H9 (cell line): ENCODE data around the gene WNT3. TPM values are rescaled to one million over a fixed set of nuclear protein-coding genes. Genes with fewer than 3 reads are reported as not detected.

ENCODE experiments used
- DNase-seq: peaks from one replicate; pipeline ENCODE4 v3.0.0-alpha.2; 2017
- H2AFZ ChIP-seq: one replicate; pipeline ENCODE4 v1.6.1; 2013; ENCODE audit warnings: mild to moderate bottlenecking, low read length, control low read depth, moderate library complexity
- H2AK5ac ChIP-seq: 2 replicates; pipeline ENCODE4 v1.6.1; 2013; ENCODE audit warnings: low read length, control low read depth, mixed read lengths; ENCODE audit not compliant: insufficient read length
- H2BK120ac ChIP-seq: one replicate; pipeline ENCODE4 v1.6.1; 2013; ENCODE audit warnings: low read depth, mild to moderate bottlenecking, low read length, control low read depth, inconsistent platforms; ENCODE audit not compliant: poor library complexity, severe bottlenecking
- H2BK12ac ChIP-seq: 2 replicates; pipeline ENCODE4 v1.6.1; 2013; ENCODE audit warnings: low read length, control low read depth, mixed read lengths, low read depth; ENCODE audit not compliant: insufficient read length
- H2BK15ac ChIP-seq: 2 replicates; pipeline ENCODE4 v1.6.1; 2013; ENCODE audit warnings: low read depth, low read length, control low read depth
- H2BK20ac ChIP-seq: one replicate; pipeline ENCODE4 v1.6.1; 2013; ENCODE audit warnings: low read depth, mild to moderate bottlenecking, low read length, control low read depth, inconsistent platforms; ENCODE audit not compliant: poor library complexity, severe bottlenecking
- H2BK5ac ChIP-seq: 2 replicates; pipeline ENCODE4 v1.6.1; 2013; ENCODE audit warnings: low read length, control low read depth, mixed read lengths; ENCODE audit not compliant: insufficient read length
- H3K14ac ChIP-seq: 2 replicates; pipeline ENCODE4 v1.6.1; 2013; ENCODE audit warnings: low read length, control low read depth; ENCODE audit not compliant: insufficient read depth
- H3K18ac ChIP-seq: 2 replicates; pipeline ENCODE4 v1.6.1; 2013; ENCODE audit warnings: low read depth, mild to moderate bottlenecking, mixed read lengths, low read length, control low read depth; ENCODE audit not compliant: insufficient read length
- H3K23ac ChIP-seq: 2 replicates; pipeline ENCODE4 v1.6.1; 2013; ENCODE audit warnings: low read length, control low read depth, mixed read lengths, low read depth; ENCODE audit not compliant: insufficient read length
- H3K23me2 ChIP-seq: 2 replicates; pipeline ENCODE4 v1.6.1; 2013; ENCODE audit warnings: low read depth, mild to moderate bottlenecking, mixed read lengths, low read length, control low read depth; ENCODE audit not compliant: insufficient read length, poor library complexity, severe bottlenecking
- H3K27ac ChIP-seq: 2 replicates; pipeline ENCODE4 v1.5.1; 2013; ENCODE audit warnings: low read length, control low read depth, mixed read lengths, low read depth; ENCODE audit not compliant: insufficient read length
- H3K27me3 ChIP-seq: 2 replicates; pipeline ENCODE4 v1.6.1; 2013; ENCODE audit warnings: low read length, control low read depth, inconsistent platforms; ENCODE audit not compliant: insufficient read depth
- H3K4ac ChIP-seq: 2 replicates; pipeline ENCODE4 v1.6.1; 2013; ENCODE audit warnings: low read depth, mild to moderate bottlenecking, control low read depth, inconsistent platforms, low read length, moderate library complexity
- H3K4me1 ChIP-seq: 2 replicates; pipeline ENCODE4 v1.6.1; 2013; ENCODE audit warnings: low read length, control low read depth, inconsistent platforms; ENCODE audit not compliant: insufficient read depth
- H3K4me2 ChIP-seq: 2 replicates; pipeline ENCODE4 v1.6.1; 2013; ENCODE audit warnings: low read length, control low read depth, mixed read lengths; ENCODE audit not compliant: insufficient read length, insufficient read depth
- H3K56ac ChIP-seq: 2 replicates; pipeline ENCODE4 v1.6.1; 2013; ENCODE audit warnings: low read depth, mild to moderate bottlenecking, mixed read lengths, low read length, control low read depth; ENCODE audit not compliant: insufficient read length
- H3K79me1 ChIP-seq: 2 replicates; pipeline ENCODE4 v1.6.1; 2013; ENCODE audit warnings: low read depth, mild to moderate bottlenecking, moderate library complexity, low read length, control low read depth, inconsistent platforms; ENCODE audit not compliant: insufficient read depth, poor library complexity, severe bottlenecking
- H3K79me2 ChIP-seq: 2 replicates; pipeline ENCODE4 v1.6.1; 2013; ENCODE audit warnings: low read length, control low read depth, inconsistent platforms; ENCODE audit not compliant: insufficient read depth
- H3K9ac ChIP-seq: 2 replicates; pipeline ENCODE4 v1.6.1; 2013; ENCODE audit warnings: low read length, control low read depth, mixed read lengths; ENCODE audit not compliant: insufficient read length; ENCODE audit errors: extremely low read depth
- H3K9me3 ChIP-seq: one replicate; pipeline ENCODE4 v1.6.1; 2013; ENCODE audit warnings: low read depth, low read length, inconsistent platforms; ENCODE audit not compliant: control insufficient read depth
- H3T11ph ChIP-seq: one replicate; pipeline ENCODE4 v1.6.1; 2013; ENCODE audit warnings: mild to moderate bottlenecking, low read length, control low read depth, inconsistent platforms
- H4K20me1 ChIP-seq: one replicate; pipeline ENCODE4 v1.6.1; 2013; ENCODE audit not compliant: control insufficient read depth, insufficient read length, insufficient read depth
- H4K5ac ChIP-seq: 2 replicates; pipeline ENCODE4 v1.6.1; 2013; ENCODE audit warnings: low read depth, mild to moderate bottlenecking, mixed read lengths, low read length, control low read depth; ENCODE audit not compliant: insufficient read length
- H4K8ac ChIP-seq: replicated peaks from 2 replicates; pipeline ENCODE4 v1.6.1; 2013; ENCODE audit warnings: low read length, control low read depth, mixed read lengths, low read depth; ENCODE audit not compliant: insufficient read length
- H4K91ac ChIP-seq: 2 replicates; pipeline ENCODE4 v1.6.1; 2013; ENCODE audit warnings: low read depth, mild to moderate bottlenecking, moderate library complexity, mixed read lengths, low read length, control low read depth; ENCODE audit not compliant: insufficient read length
- H3K27ac Mint-ChIP-seq, 3 experiments: 2 replicates in 2 of 3; 3 replicates in 1 of 3; pipeline ENCODE4 v1.8.0; 2020 to 2021; ENCODE audit warnings: mixed read lengths in 3 of 3, mild to moderate bottlenecking in 1 of 3, moderate library complexity in 1 of 3
- H3K27me3 Mint-ChIP-seq: 2 replicates; pipeline ENCODE4 v1.8.0; 2021; ENCODE audit warnings: low read depth, mild to moderate bottlenecking, moderate library complexity, mixed read lengths
- H3K36me3 Mint-ChIP-seq, 3 experiments: 2 replicates in 2 of 3; 3 replicates in 1 of 3; pipeline ENCODE4 v1.8.0; 2020 to 2021; ENCODE audit warnings: low read depth in 3 of 3, mixed read lengths in 3 of 3; ENCODE audit not compliant: insufficient read depth in 1 of 3
- H3K4me1 Mint-ChIP-seq, 2 experiments: 2 replicates each; pipeline ENCODE4 v1.8.0; 2020; ENCODE audit warnings: mixed read lengths in 2 of 2
- H3K4me3 Mint-ChIP-seq, 2 experiments: 2 replicates in 1 of 2; 3 replicates in 1 of 2; pipeline ENCODE4 v1.8.0; 2020 to 2021; ENCODE audit warnings: mild to moderate bottlenecking in 2 of 2, mixed read lengths in 2 of 2, moderate library complexity in 1 of 2
- H3K9me3 Mint-ChIP-seq, 2 experiments: 2 replicates in 1 of 2; 3 replicates in 1 of 2; pipeline ENCODE4 v1.8.0; 2020; ENCODE audit warnings: mild to moderate bottlenecking in 2 of 2, mixed read lengths in 2 of 2, moderate library complexity in 1 of 2
- CTCF ChIP-seq: fragments of 200-600 bp; sonication (generic); conservative IDR thresholded peaks from 3 replicates; pipeline ENCODE4 v1.8.0; 2021; ENCODE audit warnings: antibody characterized with exemption, mild to moderate bottlenecking
- WGBS: extraction: QIAGEN DNeasy Blood & Tissue Kit; methylation state at CpG from one replicate; pipeline ENCODE4 v1.1.7; 2013; ENCODE audit warnings: missing lambda C conversion rate, low lambda C conversion rate, mixed read lengths; ENCODE audit not compliant: insufficient read length; ENCODE audit errors: extremely low coverage; 5-methylcytosine and 5-hydroxymethylcytosine counted together
- total RNA-seq: library from RNA; stranded (reverse); gene quantifications from 2 replicates; pipeline ENCODE4 v1.2.1, GENCODE V29; 2021

Gene WNT3
- total RNA-seq, 1 experiment from 2014 or later: 22.4 TPM

- Histone ChIP-seq H2BK5ac (no peak overlapping the region), H2BK15ac (no peak overlapping the region), H2AFZ (no peak overlapping the region), H3K27me3 (no peaks in the 10 kb centered on the region), H3T11ph (no peak overlapping the region), H3K56ac (no peak overlapping the region), H3K9me3 (no peaks in the 10 kb centered on the region), H2BK20ac (no peak overlapping the region), H3K23me2 (no peaks in the 10 kb centered on the region), H3K79me1 (no peaks in the 10 kb centered on the region), H3K4me1 (no peaks in the 10 kb centered on the region), H4K91ac (no peak overlapping the region), H3K4ac (no peak overlapping the region), H4K5ac (no peak overlapping the region), H3K79me2 (no peaks in the 10 kb centered on the region), H4K8ac (no peak overlapping the region), H4K20me1 (no peaks in the 10 kb centered on the region), H3K27ac (no peak overlapping the region), H3K14ac (no peak overlapping the region), H2BK12ac (no peak overlapping the region), H2AK5ac (no peak overlapping the region), H3K23ac (no peak overlapping the region), H2BK120ac (no peak overlapping the region), H3K9ac (no peak overlapping the region), H3K18ac (no peak overlapping the region), H3K4me2 (no peak overlapping the region)
- Mint-ChIP-seq H3K9me3 (no peaks in the 10 kb centered on the region), H3K4me3 (no peak overlapping the region), H3K27me3 (no peaks in the 10 kb centered on the region), H3K36me3 (peaks cover 0 to 2% (median 0%) of the 10 kb centered on the region in 3 experiments; a peak in 4 of 7 replicates), H3K4me1 (peaks cover 26 to 31% of the 10 kb centered on the region in 2 experiments), H3K27ac (no peak overlapping the region)
- TF ChIP-seq CTCF: no peak
- WGBS: no CpG with 5 or more reads among the region's 3 CpGs
- no peak for DNase-seq
Observed at GRCh38 chr17:46745376-46745775, 73.1 kb downstream of the WNT3 start.
